Sigmoid colon (tissue), 4 donors: Measurements from ENCODE around the gene IRX4.

Source experiments
- CTCF ChIP-seq, 4 experiments: fragments of 450-650 bp in 3 of 4; fragments of 200-600 bp in 1 of 4; IDR thresholded peaks; one replicate each; pipeline ENCODE4 v1.5.1; 2016 to 2019; ENCODE audit warnings: antibody characterized with exemption in 4 of 4, mild to moderate bottlenecking in 3 of 4, moderate library complexity in 2 of 4
- EP300 ChIP-seq, 4 donors: sonication (generic); formaldehyde crosslinking; IDR thresholded peaks; one replicate each; pipeline ENCODE4 v1.6.1; 2017; ENCODE audit warnings: antibody characterized with exemption in 4 of 4
- POLR2A ChIP-seq, 2 donors: fragments of 450-650 bp; IDR thresholded peaks; one replicate each; pipeline ENCODE4 v1.6.1; 2016; ENCODE audit warnings: antibody characterized with exemption in 2 of 2, mild to moderate bottlenecking in 2 of 2, moderate library complexity in 2 of 2

GRCh38 chr5:1911773-1912235 is 29.1 kb upstream of the IRX4 start:
- TF ChIP-seq CTCF (IDR thresholded peaks at IDR 0.05) (no peak), POLR2A (IDR thresholded peaks at IDR 0.05) (no peak), EP300 (IDR thresholded peaks at IDR 0.05) (no peak)
